Hematopoietic multipotent progenitor cell treated with erythropoietin and hydrocortisone succinate and interleukin-3 and kit ligand, for 4 days (in vitro differentiated cells): Measurements from ENCODE around the gene PPCDC.

Source experiments
- DNase-seq: peaks from one replicate; pipeline ENCODE4 v3.0.0-alpha.2; 2015

The PPCDC gene, protein sequence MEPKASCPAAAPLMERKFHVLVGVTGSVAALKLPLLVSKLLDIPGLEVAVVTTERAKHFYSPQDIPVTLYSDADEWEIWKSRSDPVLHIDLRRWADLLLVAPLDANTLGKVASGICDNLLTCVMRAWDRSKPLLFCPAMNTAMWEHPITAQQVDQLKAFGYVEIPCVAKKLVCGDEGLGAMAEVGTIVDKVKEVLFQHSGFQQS

GRCh38 chr15:75023181-75023871 lies at the start of gene PPCDC:
Gene PPCDC, plus strand, starts transcription at chr15:75023590. Its CDS starts 4,729 bp downstream, at chr15:75028319.
- DNase-seq, result peak; percentile 99

- DNase-seq, result no peak
Measured at GRCh38 chr15:74976159-74976558, 47.2 kb upstream of the PPCDC start.

DNA sequence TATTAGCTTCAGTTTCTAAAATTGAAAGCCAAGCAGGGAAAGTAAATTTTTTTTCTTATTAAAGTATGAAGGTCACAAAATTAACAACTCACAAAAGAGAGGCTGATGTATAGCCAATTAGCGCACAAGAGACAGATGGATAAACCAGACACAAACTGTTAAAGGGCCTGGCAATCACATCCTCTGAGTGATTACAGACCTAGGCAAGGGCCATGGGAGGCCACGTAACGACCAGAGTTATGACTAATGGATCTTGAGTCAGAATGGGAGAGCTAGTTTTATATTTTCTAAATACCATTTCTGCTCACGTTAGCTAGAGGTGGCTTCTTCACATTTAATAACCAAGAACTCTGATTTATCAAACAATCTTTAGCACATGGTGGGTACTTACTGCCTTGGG lies 45.8 kb upstream of the PPCDC start:
- DNase-seq, result no peak

DNA sequence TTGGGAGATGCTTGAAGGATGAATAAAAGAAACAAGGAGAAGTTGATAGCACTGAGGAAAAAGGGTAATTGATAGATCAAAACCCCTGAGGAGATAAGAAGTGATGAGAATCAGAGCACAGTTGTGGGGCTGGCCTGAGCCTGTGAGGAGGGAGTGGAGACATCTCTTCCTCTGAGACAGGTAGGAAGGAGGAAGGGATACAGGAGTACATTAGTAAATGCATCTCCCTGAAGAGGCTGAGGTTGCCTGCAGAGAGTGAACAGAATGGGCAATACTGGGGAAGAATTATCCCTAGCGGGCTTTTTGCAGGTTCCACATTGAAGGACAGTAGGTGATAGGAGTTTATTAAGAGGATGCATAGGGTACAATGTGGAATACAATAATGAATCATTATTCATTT lies 45.3 kb upstream of the PPCDC start:
- DNase-seq, result no peak

GRCh38 chr15:74978503-74978902 lies 44.9 kb upstream of the PPCDC start:
- no peak for DNase-seq

DNA sequence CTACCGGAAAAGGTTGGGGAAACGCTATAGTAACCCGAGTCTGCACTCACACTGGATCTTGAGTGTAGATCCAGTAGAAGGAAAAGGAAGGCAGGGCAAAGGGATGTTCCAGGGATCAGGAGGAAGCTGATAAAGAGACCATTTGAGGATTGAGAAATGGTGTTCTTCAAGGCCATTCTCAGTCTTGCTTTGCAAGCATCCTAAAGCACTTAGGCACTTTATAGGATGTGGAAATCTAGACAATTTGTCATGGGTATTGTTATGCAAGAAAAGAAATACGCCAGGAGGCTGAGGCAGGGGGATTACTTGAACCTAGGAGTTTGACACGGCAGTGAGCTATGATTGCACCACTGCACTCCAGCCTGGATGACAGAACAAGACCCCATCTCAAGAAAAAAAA lies 41.2 kb upstream of the PPCDC start:
- no peak for DNase-seq

GRCh38 chr15:74983725-74984231 lies 39.6 kb upstream of the PPCDC start:
- DNase-seq, result no peak

GRCh38 chr15:74988007-74988800 lies 35.2 kb upstream of the PPCDC start:
- DNase-seq, result peak; percentile 84

DNA sequence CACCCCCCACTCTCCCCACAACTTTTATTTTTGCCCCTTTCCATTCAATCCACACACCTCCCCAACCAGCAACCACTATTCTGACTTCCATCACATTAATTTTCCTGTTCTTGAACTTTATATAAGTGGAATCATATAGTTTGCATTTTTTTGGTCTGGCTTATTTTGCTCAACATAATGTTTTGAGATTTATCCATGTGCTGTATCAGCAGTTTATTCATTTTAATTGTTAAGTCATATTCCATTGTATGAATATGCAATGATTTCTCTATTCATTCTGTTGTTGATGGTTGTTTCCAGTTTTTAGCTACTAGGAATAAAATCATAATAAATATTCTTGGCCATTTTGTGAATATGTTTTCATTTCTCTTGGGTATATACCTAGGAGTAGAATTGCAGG lies 33.9 kb upstream of the PPCDC start:
- DNase-seq, result no peak

DNA sequence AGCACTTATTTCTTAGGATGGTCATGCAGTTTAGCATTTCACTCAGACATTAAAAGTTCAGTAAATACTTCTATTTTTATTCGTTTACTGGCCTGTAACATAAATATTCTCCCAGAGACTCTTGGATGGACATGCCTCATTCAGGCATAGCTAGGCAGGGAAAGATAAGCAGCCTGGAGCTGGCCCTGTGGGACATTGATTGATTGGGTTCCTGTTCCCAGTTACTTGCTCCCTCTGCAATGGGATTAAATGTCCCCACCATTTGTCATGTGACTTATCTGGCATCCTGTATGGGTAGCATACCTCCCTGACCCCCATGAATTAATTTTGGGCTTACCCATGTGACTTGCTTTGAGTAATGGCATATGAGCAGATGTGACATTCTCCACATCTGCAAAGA lies 30.8 kb upstream of the PPCDC start:
- no peak for DNase-seq

GRCh38 chr15:74994236-74994635 lies 29.2 kb upstream of the PPCDC start:
- DNase-seq, result no peak

DNA sequence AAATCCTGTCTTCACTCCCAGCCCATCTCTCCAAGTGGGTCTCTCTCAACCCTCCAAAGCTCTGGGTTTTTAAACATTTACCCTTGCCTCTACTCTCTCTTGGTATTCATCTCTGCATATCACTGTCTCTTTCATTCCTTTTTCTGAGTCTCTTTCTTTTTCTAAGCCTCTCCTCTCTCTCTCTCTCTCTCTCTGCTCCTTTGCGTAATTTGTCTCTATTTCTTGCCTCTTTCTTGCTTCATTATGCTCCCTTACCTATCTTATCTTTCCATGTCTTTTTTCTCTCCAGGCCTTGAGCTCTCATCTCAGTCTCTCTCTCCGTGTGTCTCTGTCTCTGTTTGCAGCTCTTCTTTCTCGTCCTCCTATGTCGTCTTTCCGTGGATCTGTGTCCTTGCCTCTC lies 28.7 kb upstream of the PPCDC start:
- DNase-seq, result no peak

GRCh38 chr15:74995182-74995778 lies 28.1 kb upstream of the PPCDC start, which contains the start of gene SCAMP5:
Gene SCAMP5, plus strand, starts transcription at chr15:74995563. Its CDS starts 16,277 bp downstream, at chr15:75011840.
- DNase-seq, result peak; percentile 98

DNA sequence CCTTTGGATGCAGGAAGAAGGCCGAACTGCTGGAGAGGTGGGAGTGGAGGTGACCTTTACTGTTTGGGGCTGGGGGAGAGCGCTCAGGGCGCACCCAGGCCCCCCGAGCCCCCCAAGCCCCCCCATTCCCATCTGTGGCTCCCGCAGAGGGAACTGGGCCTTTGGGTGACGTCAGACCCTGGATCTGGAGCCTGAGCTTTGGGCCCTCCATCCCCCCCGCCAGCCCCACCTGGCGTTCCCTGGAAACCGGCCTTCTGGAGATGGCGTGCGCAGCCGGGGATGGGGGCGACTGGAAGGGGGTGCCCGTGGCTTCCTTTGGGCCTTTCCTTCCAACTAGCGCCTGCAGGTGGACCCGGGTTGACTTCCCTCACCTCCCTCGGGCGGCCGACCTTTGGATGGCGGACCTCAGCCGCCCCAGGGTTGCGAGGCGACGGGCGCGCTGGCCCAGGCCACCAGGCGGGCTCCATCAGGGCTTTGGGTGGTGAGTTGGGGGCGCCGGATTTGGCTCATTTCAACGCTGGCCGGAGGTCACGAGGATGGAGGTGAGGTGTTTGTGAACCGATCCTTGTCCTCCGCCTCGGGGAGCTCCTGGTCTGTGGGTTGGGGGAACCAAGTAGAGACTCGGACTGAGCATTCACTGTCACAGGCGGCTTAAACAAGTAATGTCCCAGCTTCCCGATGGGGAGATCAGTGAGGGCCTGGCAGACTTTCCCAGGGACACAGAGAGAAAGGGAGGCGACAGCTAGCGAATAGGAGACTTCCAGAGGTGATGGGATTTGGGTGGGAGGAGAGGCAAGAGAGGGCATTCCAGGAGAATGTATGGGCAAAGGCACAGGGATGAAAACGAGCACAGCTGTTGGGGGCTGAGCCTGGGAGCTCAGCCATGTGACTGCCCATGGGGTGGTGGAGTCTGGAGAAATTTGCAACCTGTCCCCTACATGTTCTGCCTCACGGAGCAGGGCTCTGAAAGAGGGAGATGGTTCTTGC lies 27.3 kb upstream of the PPCDC start:
- DNase-seq, result no peak

- no peak for DNase-seq
Measured at GRCh38 chr15:74997141-74997540, 26.2 kb upstream of the PPCDC start.

DNA sequence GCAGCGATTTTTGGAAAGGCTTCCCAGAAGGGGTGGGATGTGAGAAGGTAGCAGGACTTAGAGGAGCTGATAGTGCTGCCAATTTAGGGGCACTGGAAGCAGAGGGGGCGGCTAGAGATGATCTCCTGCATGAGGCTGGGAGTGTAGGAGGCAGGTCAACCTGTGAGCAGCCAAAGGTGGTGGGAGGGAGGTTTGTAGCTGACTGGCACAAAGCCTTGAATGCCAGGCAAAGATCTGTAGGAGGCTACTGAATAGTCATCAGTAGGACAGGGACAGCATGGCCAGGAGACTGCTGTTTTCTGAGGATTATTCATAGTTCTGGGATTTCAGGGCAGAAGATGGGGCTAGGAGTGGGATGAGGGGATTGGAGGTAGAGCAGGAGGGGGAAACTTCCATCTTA lies 25.8 kb upstream of the PPCDC start:
- no peak for DNase-seq

GRCh38 chr15:75001310-75001709 lies 22.1 kb upstream of the PPCDC start:
- DNase-seq, result no peak

DNA sequence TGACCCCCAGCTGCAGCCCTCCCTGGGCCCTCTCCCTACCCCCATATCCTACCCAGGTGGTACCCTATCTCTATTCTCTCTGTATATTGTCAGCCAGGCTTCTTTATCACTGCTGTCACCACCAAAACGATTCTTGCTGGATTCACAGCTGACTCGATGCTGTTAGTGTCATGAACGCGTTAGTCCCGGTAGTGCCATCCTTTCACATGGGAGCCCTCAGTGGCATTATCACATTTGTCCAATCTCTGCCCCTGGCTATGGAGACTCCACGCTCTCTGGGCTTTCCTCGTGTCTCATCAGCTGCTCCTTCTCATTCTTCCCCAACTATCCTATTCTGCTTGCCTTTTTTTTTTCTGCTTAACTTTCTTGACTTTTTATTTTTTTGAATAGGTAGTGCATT lies 21.0 kb upstream of the PPCDC start:
- DNase-seq, result no peak

GRCh38 chr15:75007216-75007615 lies 16.2 kb upstream of the PPCDC start:
- DNase-seq, result no peak

GRCh38 chr15:75008221-75008625 lies 15.2 kb upstream of the PPCDC start:
- peak; percentile 70 for DNase-seq

DNA sequence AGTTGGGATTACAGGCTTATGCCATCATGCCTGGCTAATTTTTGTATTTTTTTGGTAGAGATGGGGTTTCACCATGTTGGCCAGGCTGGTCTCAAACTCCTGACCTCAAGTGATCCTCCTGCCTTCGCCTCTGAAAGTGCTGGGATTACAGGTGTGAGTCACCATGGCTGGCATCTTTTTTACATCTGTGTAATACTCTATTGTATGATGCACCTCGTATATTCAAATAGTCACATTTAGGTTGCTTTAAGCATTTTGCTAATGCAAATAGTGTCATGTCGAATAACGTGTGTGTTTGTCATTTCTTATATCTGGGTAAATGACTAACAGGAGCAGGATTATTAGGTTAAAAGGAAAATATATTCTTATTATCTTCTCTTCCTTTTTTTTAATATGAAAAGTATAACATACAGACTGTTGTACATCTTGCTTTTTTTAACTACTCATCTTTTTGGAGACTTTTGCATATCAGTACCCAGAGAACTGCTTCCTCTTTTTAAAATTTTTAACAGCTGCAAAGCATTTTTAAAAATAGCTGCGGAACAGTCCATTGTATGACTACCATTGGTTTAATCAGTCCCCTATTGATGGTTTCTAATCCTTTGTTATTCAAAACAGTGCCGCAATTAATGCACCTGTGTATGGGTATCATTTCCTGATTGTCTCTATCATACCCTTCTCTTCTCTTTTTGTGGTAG lies 14.6 kb upstream of the PPCDC start:
- DNase-seq, result peak; percentile 76
